ENCODE data around the gene DDX6.
"Not testable (repeated sequence)": the region's sequence is repeated elsewhere in the genome, so short reads cannot be mapped to it uniquely, and the experiment has no call there.

DDX6 gene, protein sequence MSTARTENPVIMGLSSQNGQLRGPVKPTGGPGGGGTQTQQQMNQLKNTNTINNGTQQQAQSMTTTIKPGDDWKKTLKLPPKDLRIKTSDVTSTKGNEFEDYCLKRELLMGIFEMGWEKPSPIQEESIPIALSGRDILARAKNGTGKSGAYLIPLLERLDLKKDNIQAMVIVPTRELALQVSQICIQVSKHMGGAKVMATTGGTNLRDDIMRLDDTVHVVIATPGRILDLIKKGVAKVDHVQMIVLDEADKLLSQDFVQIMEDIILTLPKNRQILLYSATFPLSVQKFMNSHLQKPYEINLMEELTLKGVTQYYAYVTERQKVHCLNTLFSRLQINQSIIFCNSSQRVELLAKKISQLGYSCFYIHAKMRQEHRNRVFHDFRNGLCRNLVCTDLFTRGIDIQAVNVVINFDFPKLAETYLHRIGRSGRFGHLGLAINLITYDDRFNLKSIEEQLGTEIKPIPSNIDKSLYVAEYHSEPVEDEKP

GRCh38 chr11:118791111-118791960 is at the start of gene DDX6:
DDX6 (minus strand) TSS chr11:118791164; CDS start chr11:118786251, 4,913 bp downstream.
- H3K27ac Mint-ChIP-seq = peak within 1 kb of the TSS; percentile 99
- H3K4me1 Mint-ChIP-seq (ENCODE audit: low read depth) = peaks cover 33% of the 10 kb centered on the region
- H3K27me3 Mint-ChIP-seq = no peaks in the 10 kb centered on the region
- H3K4me3 Mint-ChIP-seq = peak within 1 kb of the TSS; percentile 100
- H3K9me3 Mint-ChIP-seq = no peaks in the 10 kb centered on the region
- intact Hi-C loops (cut with micrococcal nuclease) = loop anchor here (5.0 kb wide), 2 partner anchors 99 to 136 kb away; partner anchors contain the start of gene BCL9L
- peaks cover 35% of the 10 kb centered on the region for H3K36me3 Mint-ChIP-seq (ENCODE audit: low read depth)

DNA sequence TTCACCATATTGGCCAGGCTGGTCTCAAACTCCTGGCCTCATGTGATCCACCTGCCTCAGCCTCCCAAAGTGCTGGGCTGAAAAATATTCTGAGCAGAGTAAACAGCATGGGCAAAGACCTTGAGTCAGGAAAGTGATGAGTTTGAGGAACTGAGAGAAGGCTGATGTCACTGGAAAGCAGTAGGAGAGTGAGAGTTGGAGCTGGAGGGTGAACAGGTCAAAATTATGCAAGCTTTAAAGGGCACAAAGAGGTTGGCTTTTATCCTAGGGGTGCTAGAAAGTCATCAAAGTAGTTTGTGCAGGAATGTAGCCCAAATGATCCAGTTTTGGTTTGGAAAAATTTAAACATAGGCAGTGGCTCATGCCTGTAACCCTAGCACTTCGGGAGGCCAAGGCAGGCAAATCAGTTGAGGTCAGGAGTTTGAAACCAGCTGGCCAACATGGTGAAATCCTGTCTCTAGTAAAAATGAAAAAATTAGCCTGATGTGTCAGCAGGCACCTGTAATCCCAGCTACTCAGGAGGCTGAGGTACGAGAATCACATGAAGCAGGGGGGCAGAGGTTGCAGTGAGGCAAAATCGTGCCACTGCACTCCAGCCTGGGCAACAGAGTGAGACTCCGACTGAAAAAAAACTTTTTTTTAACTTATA is 48.1 kb upstream of the DDX6 start:
- Mint-ChIP-seq H3K9me3 (no peaks in the 10 kb centered on the region), H3K4me3 (no peak overlapping the region), H3K4me1 (ENCODE audit: low read depth) (peaks cover 28% of the 10 kb centered on the region), H3K27me3 (peaks cover 6% of the 10 kb centered on the region), H3K27ac (peak overlapping the region; percentile 7), H3K36me3 (ENCODE audit: low read depth) (no peaks in the 10 kb centered on the region)
- intact Hi-C loops (cut with micrococcal nuclease) = no loop called here

DNA sequence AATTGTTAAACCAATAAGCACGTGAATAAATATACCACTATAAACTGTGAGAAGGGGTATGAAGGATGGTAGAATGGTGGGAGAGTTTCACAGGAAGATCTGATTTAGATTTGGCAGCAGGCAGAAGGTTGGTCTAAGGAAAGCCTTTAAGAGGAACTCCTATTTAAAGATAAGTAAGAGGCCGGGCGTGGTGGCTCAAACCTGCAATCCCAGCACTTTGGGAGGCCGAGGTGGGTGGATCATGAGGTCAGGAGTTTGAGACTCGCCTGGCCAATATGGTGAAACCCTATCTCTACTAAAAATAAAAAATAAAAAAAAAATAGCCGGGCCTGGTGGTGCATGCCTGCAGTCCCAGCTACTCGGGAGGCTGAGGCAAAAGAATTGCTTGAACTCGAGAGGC is 46.9 kb upstream of the DDX6 start:
- Mint-ChIP-seq H3K9me3 (no peaks in the 10 kb centered on the region), H3K4me1 (ENCODE audit: low read depth) (peaks cover 34% of the 10 kb centered on the region), H3K27ac (no peak overlapping the region), H3K27me3 (peaks cover 5% of the 10 kb centered on the region), H3K36me3 (ENCODE audit: low read depth) (no peaks in the 10 kb centered on the region), H3K4me3 (no peak overlapping the region)
- intact Hi-C loops (cut with micrococcal nuclease) = no loop called here

DNA sequence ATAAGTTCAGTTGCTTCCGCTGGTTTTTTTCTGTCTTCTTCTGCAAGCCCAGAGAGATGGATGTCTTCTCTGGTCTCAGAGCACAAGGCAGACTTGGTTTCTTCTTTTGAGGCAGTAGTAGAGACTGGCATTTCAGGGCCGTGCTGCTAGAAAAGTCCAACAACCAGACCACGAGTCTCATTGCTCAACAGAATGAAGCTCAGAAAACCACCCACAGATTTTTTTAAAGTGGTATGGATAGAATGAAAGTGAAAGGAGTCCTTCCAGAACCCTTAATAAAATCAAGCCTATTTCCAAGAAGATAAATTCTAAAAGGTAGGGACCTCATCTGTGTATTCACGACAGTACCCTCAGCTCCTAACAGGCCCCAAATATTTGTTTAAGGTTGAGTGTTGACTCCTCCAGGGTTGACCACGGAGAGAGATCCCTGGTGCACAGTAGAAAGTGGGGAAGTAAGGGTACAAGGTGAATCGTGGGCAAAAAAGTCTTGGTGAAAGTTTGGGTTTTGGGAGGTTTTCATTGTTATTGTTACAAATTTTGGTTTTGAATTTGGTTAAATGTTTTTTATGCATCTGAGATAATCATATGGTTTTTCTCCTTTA is 43.6 kb upstream of the DDX6 start:
- no peaks in the 10 kb centered on the region for H3K27me3 Mint-ChIP-seq
- H3K36me3 Mint-ChIP-seq (ENCODE audit: low read depth) = no peaks in the 10 kb centered on the region
- intact Hi-C loops (cut with micrococcal nuclease) = no loop called here
- H3K9me3 Mint-ChIP-seq = no peaks in the 10 kb centered on the region
- H3K4me3 Mint-ChIP-seq = no peak overlapping the region
- no peak overlapping the region for H3K27ac Mint-ChIP-seq
- H3K4me1 Mint-ChIP-seq (ENCODE audit: low read depth) = peaks cover 28% of the 10 kb centered on the region

DNA sequence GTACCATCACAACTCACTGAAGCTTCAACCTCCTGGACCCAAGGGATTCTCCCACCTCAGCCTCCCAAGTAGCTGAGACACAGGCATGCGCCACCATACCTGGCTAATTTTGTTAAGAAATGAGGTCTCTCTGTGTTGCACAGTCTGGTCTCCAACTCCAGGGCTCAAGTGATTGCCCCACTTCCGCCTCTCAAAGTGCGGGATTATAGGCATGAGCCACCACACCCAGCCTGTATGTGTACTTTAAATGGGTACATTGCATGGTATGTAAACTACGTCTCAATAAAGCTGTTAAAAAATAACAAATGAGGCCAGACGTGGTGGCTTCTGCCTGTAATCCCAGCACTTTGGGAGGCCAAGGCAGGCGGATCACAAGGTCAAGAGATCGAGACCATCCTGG is 36.2 kb upstream of the DDX6 start:
- Mint-ChIP-seq H3K4me1 (ENCODE audit: low read depth) (no peaks in the 10 kb centered on the region), H3K9me3 (no peaks in the 10 kb centered on the region), H3K36me3 (ENCODE audit: low read depth) (no peaks in the 10 kb centered on the region), H3K27ac (no peak overlapping the region), H3K27me3 (peaks cover 2% of the 10 kb centered on the region), H3K4me3 (no peak overlapping the region)
- intact Hi-C loops (cut with micrococcal nuclease) = no loop called here

DNA sequence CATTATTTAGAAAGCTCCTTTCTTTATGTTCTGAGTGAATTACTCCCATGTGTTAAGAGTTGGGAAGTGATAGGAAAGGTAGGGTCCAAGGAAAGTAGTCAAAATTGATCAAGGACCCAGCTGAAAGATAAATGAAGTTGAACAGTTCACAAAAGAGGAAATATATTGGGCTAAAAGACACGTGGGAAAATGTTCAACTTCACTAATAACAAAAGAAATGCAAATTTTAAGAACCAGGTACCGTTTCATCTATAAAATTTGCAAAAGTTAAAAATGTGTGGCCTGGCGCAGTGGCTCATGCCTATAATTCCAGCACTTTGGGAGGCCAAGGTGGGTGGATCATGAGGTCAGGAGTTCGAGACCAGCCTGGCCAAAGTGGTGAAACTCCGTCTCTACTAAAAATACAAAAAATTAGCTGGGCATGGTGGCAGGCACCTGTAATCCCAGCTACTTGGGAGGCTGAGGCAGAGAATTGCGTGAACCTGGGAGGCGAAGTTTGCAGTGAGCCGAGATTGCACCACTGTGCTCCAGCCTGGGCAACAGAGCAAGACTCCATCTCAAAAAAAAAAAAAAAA is 32.1 kb upstream of the DDX6 start:
- H3K4me3 Mint-ChIP-seq; H3K27ac Mint-ChIP-seq; H3K27me3 Mint-ChIP-seq; H3K4me1 Mint-ChIP-seq (ENCODE audit: low read depth); intact Hi-C loops (cut with micrococcal nuclease); H3K9me3 Mint-ChIP-seq; H3K36me3 Mint-ChIP-seq (ENCODE audit: low read depth): not testable (repeated sequence)

DNA sequence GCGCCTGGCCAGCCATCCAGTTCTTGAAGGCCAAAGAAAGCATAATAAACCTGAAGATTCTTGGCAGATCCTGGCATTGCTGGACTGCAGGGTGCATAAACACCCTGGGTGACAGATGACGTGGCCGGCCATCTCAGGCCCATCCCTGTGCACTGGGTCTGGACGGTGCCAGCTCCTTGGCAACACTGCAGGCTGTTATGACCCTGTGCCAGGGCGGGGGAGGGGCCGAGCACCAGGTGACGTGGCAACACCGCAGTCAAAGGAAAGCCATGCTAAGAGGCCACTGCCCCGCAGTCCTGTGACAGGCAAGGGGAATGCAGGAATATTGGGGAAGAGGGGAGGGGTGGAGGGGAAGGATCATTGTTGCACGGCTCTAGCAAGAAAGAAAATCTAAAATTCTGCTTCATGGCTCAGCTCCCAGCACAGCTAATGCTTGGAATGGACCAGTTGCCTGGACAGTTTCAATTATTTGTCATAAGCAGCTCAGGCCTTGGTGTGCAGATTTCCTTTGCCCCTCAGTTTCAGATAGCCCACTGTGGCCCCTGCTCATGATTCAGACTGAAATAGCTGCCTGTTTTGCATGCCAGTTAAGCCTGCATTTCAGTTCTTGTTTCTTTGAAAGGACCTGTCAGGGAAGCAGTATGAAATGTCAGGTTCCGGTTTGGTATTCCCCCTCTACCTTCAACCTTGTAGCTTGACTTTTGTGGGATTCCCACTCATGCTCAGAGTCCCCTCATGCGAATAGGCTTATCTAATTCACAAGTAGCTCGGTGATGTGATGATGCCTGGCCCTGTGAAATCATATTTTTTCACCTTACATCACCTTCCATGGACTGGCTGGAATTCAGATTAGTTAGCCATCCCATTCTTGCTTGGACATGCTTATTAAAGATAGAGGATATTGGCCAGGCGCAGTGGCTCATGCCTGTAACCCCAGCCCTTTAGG is 29.7 kb upstream of the DDX6 start:
- H3K27ac Mint-ChIP-seq = no peak overlapping the region
- intact Hi-C loops (cut with micrococcal nuclease) = no loop called here
- H3K4me1 Mint-ChIP-seq (ENCODE audit: low read depth) = peaks cover 9% of the 10 kb centered on the region
- H3K36me3 Mint-ChIP-seq (ENCODE audit: low read depth) = no peaks in the 10 kb centered on the region
- H3K27me3 Mint-ChIP-seq = peaks cover 2% of the 10 kb centered on the region
- no peak overlapping the region for H3K4me3 Mint-ChIP-seq
- no peaks in the 10 kb centered on the region for H3K9me3 Mint-ChIP-seq

- intact Hi-C loops (cut with micrococcal nuclease); H3K9me3 Mint-ChIP-seq; H3K27me3 Mint-ChIP-seq; H3K4me3 Mint-ChIP-seq; H3K27ac Mint-ChIP-seq; H3K4me1 Mint-ChIP-seq (ENCODE audit: low read depth); H3K36me3 Mint-ChIP-seq (ENCODE audit: low read depth): not testable (repeated sequence)
Measured at GRCh38 chr11:118820025-118820379, 29.0 kb upstream of the DDX6 start.

DNA sequence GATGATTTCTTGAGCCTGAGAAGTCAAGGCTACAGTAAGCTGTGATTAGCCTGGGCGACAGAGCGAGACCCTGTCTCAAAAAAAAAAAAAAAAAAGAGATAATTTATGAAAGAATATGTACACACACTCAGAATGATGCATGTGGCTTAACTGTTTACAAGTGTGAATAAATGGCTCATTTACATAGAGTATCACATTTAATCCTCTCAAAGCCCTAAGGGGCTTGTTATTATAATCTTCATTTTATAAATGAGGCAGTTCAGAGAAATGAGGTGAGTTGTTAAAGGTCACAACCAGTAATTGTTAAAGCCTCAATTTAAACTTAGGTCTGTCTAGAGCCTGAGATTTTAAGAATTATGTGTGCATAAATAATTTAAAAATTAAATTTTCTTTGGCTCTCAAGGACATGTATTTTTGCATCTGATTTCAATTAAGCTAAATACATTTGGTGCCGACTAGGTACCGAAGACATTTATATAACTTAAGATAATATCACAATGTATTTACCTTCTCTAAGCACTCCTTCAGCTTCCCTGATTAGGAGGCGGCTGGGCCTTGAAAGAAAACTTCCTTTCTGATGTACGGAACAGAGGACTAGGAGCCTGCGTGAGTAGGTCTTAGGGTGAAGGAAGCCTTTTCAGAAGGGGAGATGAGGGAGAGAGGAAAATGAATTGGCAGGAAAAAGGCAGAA is 28.5 kb upstream of the DDX6 start:
- H3K9me3 Mint-ChIP-seq = no peaks in the 10 kb centered on the region
- H3K4me3 Mint-ChIP-seq = no peak overlapping the region
- peaks cover 9% of the 10 kb centered on the region for H3K4me1 Mint-ChIP-seq (ENCODE audit: low read depth)
- H3K27ac Mint-ChIP-seq = no peak overlapping the region
- intact Hi-C loops (cut with micrococcal nuclease) = no loop called here
- H3K36me3 Mint-ChIP-seq (ENCODE audit: low read depth) = no peaks in the 10 kb centered on the region
- peaks cover 2% of the 10 kb centered on the region for H3K27me3 Mint-ChIP-seq

DNA sequence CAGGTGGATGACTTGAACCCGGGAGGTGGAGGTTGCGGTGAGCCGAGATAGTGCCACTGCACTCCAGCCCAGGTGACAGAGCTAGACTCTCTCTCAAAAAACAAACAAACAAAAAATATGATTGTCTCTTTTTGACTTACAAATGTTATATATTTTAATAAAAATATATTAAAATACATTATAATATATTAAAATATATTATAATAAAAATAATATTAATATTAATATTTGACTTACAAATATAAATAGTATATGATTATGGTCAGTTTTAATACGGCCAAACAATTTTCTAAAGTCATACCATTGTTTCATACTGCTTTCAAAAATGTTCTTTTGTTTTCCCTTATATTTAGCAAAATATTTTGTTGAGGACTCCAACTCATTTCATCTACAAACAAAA is 27.2 kb upstream of the DDX6 start:
- H3K27ac Mint-ChIP-seq = no peak overlapping the region
- peaks cover 9% of the 10 kb centered on the region for H3K4me1 Mint-ChIP-seq (ENCODE audit: low read depth)
- H3K4me3 Mint-ChIP-seq = no peak overlapping the region
- H3K27me3 Mint-ChIP-seq = peaks cover 2% of the 10 kb centered on the region
- H3K9me3 Mint-ChIP-seq = no peaks in the 10 kb centered on the region
- H3K36me3 Mint-ChIP-seq (ENCODE audit: low read depth) = no peaks in the 10 kb centered on the region
- intact Hi-C loops (cut with micrococcal nuclease) = no loop called here

DNA sequence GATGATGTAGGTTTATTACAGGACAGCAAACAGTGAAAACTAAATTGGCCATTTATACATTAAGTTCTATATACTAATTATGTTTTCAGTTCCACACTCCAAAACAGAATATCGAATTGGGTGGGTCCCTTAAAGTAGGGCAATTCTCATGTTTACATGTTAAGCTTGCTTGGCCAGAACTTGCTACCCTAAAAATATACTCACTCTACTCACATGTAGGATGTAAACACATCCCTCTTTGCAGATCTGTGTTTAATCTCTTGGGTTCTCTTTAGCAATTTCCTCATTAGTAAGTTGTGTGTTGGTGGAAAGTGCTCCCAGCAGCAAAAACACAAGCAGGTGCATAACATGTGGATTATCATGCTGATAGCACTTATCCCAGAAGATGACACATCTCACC is 22.6 kb upstream of the DDX6 start:
- Mint-ChIP-seq H3K27ac (no peak overlapping the region), H3K9me3 (no peaks in the 10 kb centered on the region), H3K4me3 (no peak overlapping the region), H3K4me1 (ENCODE audit: low read depth) (no peaks in the 10 kb centered on the region), H3K36me3 (ENCODE audit: low read depth) (no peaks in the 10 kb centered on the region), H3K27me3 (peaks cover 3% of the 10 kb centered on the region)
- intact Hi-C loops (cut with micrococcal nuclease) = no loop called here

- Mint-ChIP-seq H3K36me3 (ENCODE audit: low read depth) (no peaks in the 10 kb centered on the region), H3K4me3 (no peak overlapping the region), H3K4me1 (ENCODE audit: low read depth) (no peaks in the 10 kb centered on the region), H3K27me3 (peaks cover 3% of the 10 kb centered on the region), H3K9me3 (no peaks in the 10 kb centered on the region), H3K27ac (no peak overlapping the region)
- intact Hi-C loops (cut with micrococcal nuclease) = no loop called here
Measured at GRCh38 chr11:118812485-118812884, 21.5 kb upstream of the DDX6 start.

Measured in dendritic cell treated with granulocyte-macrophage colony-stimulating factor and Interleukin-4, amounts not matched to agents 40 ng/mL and 50 ng/mL, for 4 days (primary cell).